Suprapubic skin (tissue), 3 donors: ENCODE results near the gene SHROOM2.

Experiments
- POLR2A ChIP-seq, 2 donors: fragments of 450-650 bp; IDR thresholded peaks; one replicate each; pipeline ENCODE4 v1.6.1; 2017; ENCODE audit warnings: antibody characterized with exemption in 2 of 2, mild to moderate bottlenecking in 2 of 2, moderate library complexity in 2 of 2
- TF ChIP-seq, protein P1 (sequence below), 2 donors: fragments of 200-600 bp in 1 of 2; fragments of 450-650 bp in 1 of 2; sonication (generic) in 1 of 2; IDR thresholded peaks; one replicate each; pipeline ENCODE4 v1.5.1; 2016 to 2019; ENCODE audit warnings: antibody characterized with exemption in 2 of 2, mild to moderate bottlenecking in 1 of 2, moderate library complexity in 1 of 2

DNA sequence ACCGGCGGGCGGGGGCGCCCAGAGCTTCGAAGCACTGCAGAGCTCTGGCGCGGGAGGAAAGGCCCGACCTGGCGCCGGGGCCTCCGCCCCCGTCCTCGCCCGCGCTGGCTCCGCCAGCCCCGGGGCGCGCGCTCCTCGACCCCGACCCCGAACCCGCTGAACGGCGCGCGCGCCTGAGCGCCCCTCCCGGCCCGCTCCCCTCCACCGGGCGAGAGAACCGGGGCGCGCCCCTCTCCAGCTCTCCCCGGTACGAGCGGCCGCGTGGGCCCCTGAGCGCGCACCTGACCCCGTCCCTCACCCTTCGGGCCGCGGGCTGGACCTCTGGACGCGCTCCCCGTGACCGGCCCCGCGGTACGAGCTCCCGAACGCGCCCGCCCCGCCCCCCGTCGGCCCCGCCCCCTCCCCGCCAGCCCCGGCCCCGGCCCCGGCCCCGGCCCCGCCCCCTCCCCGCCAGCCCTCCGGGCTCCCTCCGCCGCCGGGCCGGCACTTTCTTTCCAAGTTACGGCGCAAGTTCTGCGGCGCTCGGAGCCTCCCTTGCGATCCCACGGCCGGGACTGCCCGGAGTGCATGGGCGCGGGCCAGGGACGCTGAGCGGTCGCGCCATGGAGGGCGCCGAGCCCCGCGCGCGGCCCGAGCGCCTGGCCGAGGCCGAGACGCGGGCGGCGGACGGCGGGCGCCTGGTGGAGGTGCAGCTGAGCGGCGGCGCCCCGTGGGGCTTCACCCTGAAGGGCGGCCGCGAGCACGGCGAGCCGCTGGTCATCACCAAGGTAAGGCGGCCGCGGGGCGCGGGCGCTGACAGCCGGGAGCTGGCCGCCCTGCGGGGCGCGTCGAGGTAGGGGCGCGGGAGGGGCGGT is at the start of gene SHROOM2:
- TF ChIP-seq POLR2A (IDR thresholded peaks at IDR 0.05): no peak
- TF ChIP-seq, protein P1, sequence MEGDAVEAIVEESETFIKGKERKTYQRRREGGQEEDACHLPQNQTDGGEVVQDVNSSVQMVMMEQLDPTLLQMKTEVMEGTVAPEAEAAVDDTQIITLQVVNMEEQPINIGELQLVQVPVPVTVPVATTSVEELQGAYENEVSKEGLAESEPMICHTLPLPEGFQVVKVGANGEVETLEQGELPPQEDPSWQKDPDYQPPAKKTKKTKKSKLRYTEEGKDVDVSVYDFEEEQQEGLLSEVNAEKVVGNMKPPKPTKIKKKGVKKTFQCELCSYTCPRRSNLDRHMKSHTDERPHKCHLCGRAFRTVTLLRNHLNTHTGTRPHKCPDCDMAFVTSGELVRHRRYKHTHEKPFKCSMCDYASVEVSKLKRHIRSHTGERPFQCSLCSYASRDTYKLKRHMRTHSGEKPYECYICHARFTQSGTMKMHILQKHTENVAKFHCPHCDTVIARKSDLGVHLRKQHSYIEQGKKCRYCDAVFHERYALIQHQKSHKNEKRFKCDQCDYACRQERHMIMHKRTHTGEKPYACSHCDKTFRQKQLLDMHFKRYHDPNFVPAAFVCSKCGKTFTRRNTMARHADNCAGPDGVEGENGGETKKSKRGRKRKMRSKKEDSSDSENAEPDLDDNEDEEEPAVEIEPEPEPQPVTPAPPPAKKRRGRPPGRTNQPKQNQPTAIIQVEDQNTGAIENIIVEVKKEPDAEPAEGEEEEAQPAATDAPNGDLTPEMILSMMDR (IDR thresholded peaks at IDR 0.05): no peak
